Measurements from ENCODE around the gene PTGS1.

DNA sequence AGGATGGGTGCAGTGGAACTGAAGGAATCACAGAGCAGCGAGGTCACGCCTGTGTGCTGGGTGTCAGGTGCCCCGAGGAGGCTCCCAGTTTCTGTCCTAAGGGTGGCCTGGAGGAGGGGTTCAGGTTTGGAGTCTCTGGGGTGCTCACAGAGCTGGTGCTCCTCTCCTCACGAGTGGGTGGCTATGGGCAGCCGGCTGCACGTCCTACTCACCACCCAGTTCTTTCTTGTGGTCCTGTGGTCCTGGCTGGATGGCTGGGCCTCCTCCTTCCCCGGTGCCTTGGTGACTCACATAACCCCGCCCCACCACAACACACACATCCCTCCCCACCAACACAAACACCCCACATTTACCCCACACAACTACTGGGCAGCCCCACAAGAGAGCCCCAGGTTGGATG, 9.9 kb upstream of the PTGS1 start:
- TF ChIP-seq, protein P1, sequence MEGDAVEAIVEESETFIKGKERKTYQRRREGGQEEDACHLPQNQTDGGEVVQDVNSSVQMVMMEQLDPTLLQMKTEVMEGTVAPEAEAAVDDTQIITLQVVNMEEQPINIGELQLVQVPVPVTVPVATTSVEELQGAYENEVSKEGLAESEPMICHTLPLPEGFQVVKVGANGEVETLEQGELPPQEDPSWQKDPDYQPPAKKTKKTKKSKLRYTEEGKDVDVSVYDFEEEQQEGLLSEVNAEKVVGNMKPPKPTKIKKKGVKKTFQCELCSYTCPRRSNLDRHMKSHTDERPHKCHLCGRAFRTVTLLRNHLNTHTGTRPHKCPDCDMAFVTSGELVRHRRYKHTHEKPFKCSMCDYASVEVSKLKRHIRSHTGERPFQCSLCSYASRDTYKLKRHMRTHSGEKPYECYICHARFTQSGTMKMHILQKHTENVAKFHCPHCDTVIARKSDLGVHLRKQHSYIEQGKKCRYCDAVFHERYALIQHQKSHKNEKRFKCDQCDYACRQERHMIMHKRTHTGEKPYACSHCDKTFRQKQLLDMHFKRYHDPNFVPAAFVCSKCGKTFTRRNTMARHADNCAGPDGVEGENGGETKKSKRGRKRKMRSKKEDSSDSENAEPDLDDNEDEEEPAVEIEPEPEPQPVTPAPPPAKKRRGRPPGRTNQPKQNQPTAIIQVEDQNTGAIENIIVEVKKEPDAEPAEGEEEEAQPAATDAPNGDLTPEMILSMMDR (IDR thresholded peaks at IDR 0.05): no peak
- TF ChIP-seq POLR2A (IDR thresholded peaks at IDR 0.05): no peak
- no peak for TF ChIP-seq POLR2AphosphoS5 (IDR thresholded peaks at IDR 0.05)

Measured in prostate gland (tissue), 2 donors.